Ovary (tissue), 9 donors: ENCODE data around the gene HBA2. TPM values are rescaled to one million over a fixed set of nuclear protein-coding genes. Genes with fewer than 3 reads are reported as not detected.

Experiments used
- DNase-seq, 5 donors: peaks; one replicate each; pipeline ENCODE4 v3.0.0-alpha.2; 2019 to 2020
- H3K27ac ChIP-seq, 2 donors: fragments of 200-600 bp; one replicate each; pipeline versions ENCODE4 v1.5.1 to v1.8.0; 2019 to 2022
- H3K27me3 ChIP-seq: fragments of 200-600 bp; one replicate; pipeline ENCODE4 v1.8.0; 2022
- H3K36me3 ChIP-seq: fragments of 200-600 bp; sonication (generic); one replicate; pipeline ENCODE4 v1.5.1; 2019
- H3K4me1 ChIP-seq: one replicate; pipeline ENCODE4 v1.8.1; 2013; ENCODE audit warnings: mild to moderate bottlenecking, moderate library complexity; ENCODE audit not compliant: insufficient read depth
- H3K4me3 ChIP-seq: fragments of 200-600 bp; sonication (generic); one replicate; pipeline ENCODE4 v1.5.1; 2017
- H3K9me3 ChIP-seq, 2 donors: fragments of 200-600 bp in 1 of 2; sonication (generic) in 1 of 2; one replicate each; pipeline versions ENCODE4 v1.5.1 to v1.8.1; 2013 to 2019; ENCODE audit warnings: mild to moderate bottlenecking in 1 of 2, moderate library complexity in 1 of 2
- CTCF ChIP-seq, 3 donors: fragments of 450-650 bp in 2 of 3; fragments of 200-600 bp in 1 of 3; IDR thresholded peaks; one replicate each; pipeline versions ENCODE4 v1.5.1 to v1.8.0; 2016 to 2022; ENCODE audit warnings: antibody characterized with exemption in 3 of 3, mild to moderate bottlenecking in 1 of 3
- EP300 ChIP-seq: sonication (generic); formaldehyde crosslinking; IDR thresholded peaks from one replicate; pipeline ENCODE4 v1.6.1; 2017; ENCODE audit warnings: antibody characterized with exemption
- POLR2A ChIP-seq: fragments of 450-650 bp; IDR thresholded peaks from one replicate; pipeline ENCODE4 v1.6.1; 2017; ENCODE audit warnings: antibody characterized with exemption, mild to moderate bottlenecking, moderate library complexity
- WGBS, 3 donors: extraction: QIAGEN DNeasy Blood & Tissue Kit in 1 of 3; methylation state at CpG; one replicate each; pipeline versions ENCODE4 v1.1.5 to v1.1.7; 2013 to 2017; 5-methylcytosine and 5-hydroxymethylcytosine counted together
- intact Hi-C, 4 donors: fragments of 100-400 bp; cut with DNase I; formaldehyde crosslinking; loops; one replicate each; pipeline versions ENCODE4 v1.11.0 to v1.15.1; 2022 to 2023
- polyA plus RNA-seq, 2 donors: library from polyadenylated mRNA; stranded (reverse); fragments of 200-250 nt in 1 of 2; fragments of 350-450 nt in 1 of 2; fragmentation: Illumina TruSeq in 1 of 2; extraction: RNeasy Lipid Tissue Mini Kit (QIAGEN cat#74804) in 1 of 2; gene quantifications; one replicate each; pipeline ENCODE4 v1.2.3, GENCODE V29; 2013 to 2014
- total RNA-seq, 7 donors: library from RNA; depleted of rRNA in 2 of 7; stranded (reverse); fragments of >200 nt in 2 of 7; fragmentation: NEBNext Ultra II Directional in 3 of 7; extraction: Animal tissue kit (Norgen Biotek cat#: 25700) in 3 of 7; gene quantifications; one replicate each; pipeline versions ENCODE4 v1.1.0 to v1.2.4, GENCODE V29; 2016 to 2023
- donor health status: DM: no; HTN: no; CAD: no; lungs with moderate emphysema.
- donor health status: DM: no; HTN: no; CAD: no.
- donor health status: Bipolar disorder and iron deficiency.
- donor health status: DM: yes; HTN: yes; CAD: no.
- donor health status: DM: no; HTN: no; CAD: no.
- donor health status: DM: yes; HTN: yes; CAD: no.

The HBA2 gene
- total and polyA plus RNA-seq, 9 donors, result 4.5 to 173 (median 74.2) TPM; not detected in 1

- Histone ChIP-seq H3K9me3 (no peaks in the 10 kb centered on the region), H3K4me1 (no peaks in the 10 kb centered on the region), H3K27ac (no peak overlapping the region), H3K36me3 (no peaks in the 10 kb centered on the region), H3K27me3 (no peaks in the 10 kb centered on the region), H3K4me3 (no peak overlapping the region)
- 89 to 93% (median 92%) methylated on average over 8 of the region's 8 CpGs for WGBS, 3 donors
- intact Hi-C loops, result no loop called here
- DNase-seq, result no peak
- TF ChIP-seq EP300 (no peak), CTCF (IDR thresholded peaks at IDR 0.05) (no peak), POLR2A (no peak)
These were observed 14.7 kb downstream of the HBA2 start for GRCh38 chr16:187330-187729.

GRCh38 chr16:188674-189073, 16.0 kb downstream of the HBA2 start:
- no peaks in the 10 kb centered on the region for H3K27me3 ChIP-seq
- H3K4me1 ChIP-seq, result no peaks in the 10 kb centered on the region
- H3K9me3 ChIP-seq, result no peaks in the 10 kb centered on the region
- WGBS, 3 donors, result 72 to 82% (median 77%) methylated on average over 8 of the region's 8 CpGs
- no peak overlapping the region for H3K27ac ChIP-seq
- H3K36me3 ChIP-seq, result no peaks in the 10 kb centered on the region
- no peak overlapping the region for H3K4me3 ChIP-seq
- TF ChIP-seq CTCF (IDR thresholded peaks at IDR 0.05) (no peak), EP300 (no peak), POLR2A (no peak)
- no peak for DNase-seq
- intact Hi-C loops, result no loop called here

GRCh38 chr16:189604-190186, 17.0 kb downstream of the HBA2 start:
- intact Hi-C loops, result no loop called here
- Histone ChIP-seq H3K4me3 (no peak overlapping the region), H3K27me3 (no peaks in the 10 kb centered on the region), H3K36me3 (no peaks in the 10 kb centered on the region), H3K9me3 (no peaks in the 10 kb centered on the region), H3K27ac (no peak overlapping the region), H3K4me1 (no peaks in the 10 kb centered on the region)
- WGBS, 3 donors, result 89 to 93% (median 91%) methylated on average over 34 of the region's 34 CpGs
- TF ChIP-seq CTCF (IDR thresholded peaks at IDR 0.05) (no peak), EP300 (no peak), POLR2A (no peak)
- DNase-seq, result no peak

GRCh38 chr16:191831-192230, 19.2 kb downstream of the HBA2 start:
- no peaks in the 10 kb centered on the region for H3K27me3 ChIP-seq
- H3K27ac ChIP-seq, result no peak overlapping the region
- H3K4me1 ChIP-seq, result no peaks in the 10 kb centered on the region
- no peaks in the 10 kb centered on the region for H3K9me3 ChIP-seq
- no peak for TF ChIP-seq CTCF (IDR thresholded peaks at IDR 0.05)
- no peak for TF ChIP-seq EP300
- TF ChIP-seq POLR2A, result no peak
- no peaks in the 10 kb centered on the region for H3K36me3 ChIP-seq
- no peak for DNase-seq
- intact Hi-C loops, result no loop called here
- 81 to 91% (median 88%) methylated on average over 4 of the region's 4 CpGs for WGBS, 3 donors
- no peak overlapping the region for H3K4me3 ChIP-seq
